Subcutaneous abdominal adipose tissue (tissue), 5 donors: Measurements from ENCODE around the gene KLHL18.

Experiments used
- H3K27ac ChIP-seq: one replicate; pipeline ENCODE4 v1.7.0; 2013; ENCODE audit warnings: low read depth, mild to moderate bottlenecking, inconsistent platforms, low read length, moderate library complexity
- H3K27me3 ChIP-seq, 5 donors: one replicate each; pipeline ENCODE4 v1.7.0; 2013; ENCODE audit warnings: low read length in 5 of 5, inconsistent platforms in 1 of 5; ENCODE audit not compliant: control insufficient read depth in 5 of 5, insufficient read depth in 4 of 5
- H3K36me3 ChIP-seq, 5 donors: one replicate each; pipeline ENCODE4 v1.7.0; 2013; ENCODE audit warnings: low read length in 5 of 5; ENCODE audit not compliant: control insufficient read depth in 5 of 5, insufficient read depth in 5 of 5
- H3K4me1 ChIP-seq, 5 donors: one replicate each; pipeline ENCODE4 v1.7.0; 2013; ENCODE audit warnings: low read length in 5 of 5, mild to moderate bottlenecking in 3 of 5, moderate library complexity in 1 of 5; ENCODE audit not compliant: control insufficient read depth in 5 of 5, insufficient read depth in 5 of 5
- H3K4me3 ChIP-seq, 5 donors: one replicate each; pipeline ENCODE4 v1.7.0; 2013; ENCODE audit warnings: low read length in 5 of 5, low read depth in 1 of 5
- H3K9ac ChIP-seq, 5 donors: one replicate each; pipeline ENCODE4 v1.7.0; 2013; ENCODE audit warnings: low read length in 5 of 5, mild to moderate bottlenecking in 4 of 5, moderate library complexity in 3 of 5
- H3K9me3 ChIP-seq, 5 donors: one replicate each; pipeline ENCODE4 v1.7.0; 2013; ENCODE audit warnings: low read length in 5 of 5; ENCODE audit not compliant: control insufficient read depth in 5 of 5
- donor health status: healthy.
- donor health status: healthy.
- donor health status: healthy.
- donor health status: healthy.
- donor health status: healthy.

Gene KLHL18

DNA sequence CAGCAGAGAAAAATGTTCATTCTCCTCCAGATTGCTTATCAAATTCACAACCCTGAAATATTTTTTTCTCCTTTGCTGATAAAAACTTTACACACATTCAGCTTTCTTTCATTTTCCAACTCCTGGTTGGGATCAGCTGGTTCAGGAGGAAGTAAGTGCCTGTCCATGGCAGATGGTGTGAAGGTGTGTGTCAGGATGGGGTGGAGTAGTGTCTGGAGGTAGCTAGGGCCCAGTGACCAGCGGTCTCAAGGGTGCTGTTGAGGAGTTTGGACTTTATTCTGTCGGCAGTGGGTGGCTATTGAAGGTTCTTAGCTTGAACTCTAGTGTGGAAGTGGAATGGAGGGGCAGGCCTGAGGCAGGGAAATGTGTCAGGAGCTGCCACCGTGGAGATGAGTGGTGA is 51.2 kb downstream of the KLHL18 start:
- Histone ChIP-seq H3K36me3 (peaks cover 10 to 85% (median 71%) of the 10 kb centered on the region in 5 donors), H3K27me3 (no peaks in the 10 kb centered on the region), H3K9ac (no peak overlapping the region), H3K4me3 (no peak overlapping the region), H3K27ac (no peak overlapping the region), H3K4me1 (no peaks in the 10 kb centered on the region), H3K9me3 (no peaks in the 10 kb centered on the region)

DNA sequence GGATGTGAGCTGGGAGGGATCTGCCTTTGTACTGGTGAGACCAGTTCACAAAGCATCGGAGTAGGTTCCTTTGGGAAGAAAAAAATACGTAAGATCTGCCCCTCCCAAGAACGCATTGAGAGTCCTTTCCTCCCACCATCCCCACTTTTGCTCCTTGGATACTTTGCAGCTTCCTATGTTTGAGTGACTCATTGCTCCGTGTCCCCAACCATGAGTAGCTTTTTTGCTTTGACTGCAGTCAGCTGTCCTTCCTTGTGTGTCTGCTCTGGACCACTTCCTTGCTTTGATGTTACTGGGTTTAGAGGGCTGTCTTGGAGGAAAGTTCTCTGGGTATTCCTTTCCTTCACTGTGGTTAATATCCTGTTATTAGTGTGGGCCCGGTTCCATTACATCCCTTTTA is 54.9 kb downstream of the KLHL18 start:
- H3K9ac ChIP-seq: no peak overlapping the region
- no peaks in the 10 kb centered on the region for H3K9me3 ChIP-seq
- H3K36me3 ChIP-seq: peaks cover 13 to 91% (median 79%) of the 10 kb centered on the region in 5 donors
- H3K4me1 ChIP-seq: no peaks in the 10 kb centered on the region
- H3K27me3 ChIP-seq: no peaks in the 10 kb centered on the region
- no peak overlapping the region for H3K4me3 ChIP-seq
- H3K27ac ChIP-seq: no peak overlapping the region

DNA sequence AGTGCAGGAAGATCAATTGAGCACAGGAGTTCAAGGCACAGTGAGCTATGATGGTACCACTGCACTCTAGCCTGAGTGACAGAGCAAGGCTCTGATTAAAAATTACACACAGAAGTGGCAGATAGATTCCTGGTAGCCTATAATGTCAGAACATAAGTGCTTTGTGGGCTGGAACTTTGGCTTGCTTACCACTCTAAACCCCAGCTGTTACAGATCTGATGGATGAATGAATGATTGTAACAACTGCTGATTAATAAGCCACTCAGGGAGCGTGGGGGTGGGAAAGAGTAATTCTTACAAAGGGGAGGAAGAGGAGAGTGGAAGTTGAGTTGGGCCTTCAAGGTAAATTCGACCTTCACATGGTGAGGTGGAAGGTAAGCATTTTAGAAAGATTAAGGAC is 57.2 kb downstream of the KLHL18 start:
- Histone ChIP-seq H3K9ac (no peak overlapping the region), H3K27ac (no peak overlapping the region), H3K4me1 (no peaks in the 10 kb centered on the region), H3K36me3 (peaks cover 15 to 91% (median 79%) of the 10 kb centered on the region in 5 donors), H3K27me3 (no peaks in the 10 kb centered on the region), H3K9me3 (no peaks in the 10 kb centered on the region), H3K4me3 (no peak overlapping the region)

- Histone ChIP-seq H3K27ac (no peak overlapping the region), H3K36me3 (peaks cover 13 to 90% (median 78%) of the 10 kb centered on the region in 5 donors), H3K9me3 (no peaks in the 10 kb centered on the region), H3K4me1 (peaks cover 0 to 5% (median 0%) of the 10 kb centered on the region in 5 donors), H3K4me3 (no peak overlapping the region), H3K9ac (no peak overlapping the region), H3K27me3 (no peaks in the 10 kb centered on the region)
Measured at GRCh38 chr3:47340866-47341265, 58.1 kb downstream of the KLHL18 start.

DNA sequence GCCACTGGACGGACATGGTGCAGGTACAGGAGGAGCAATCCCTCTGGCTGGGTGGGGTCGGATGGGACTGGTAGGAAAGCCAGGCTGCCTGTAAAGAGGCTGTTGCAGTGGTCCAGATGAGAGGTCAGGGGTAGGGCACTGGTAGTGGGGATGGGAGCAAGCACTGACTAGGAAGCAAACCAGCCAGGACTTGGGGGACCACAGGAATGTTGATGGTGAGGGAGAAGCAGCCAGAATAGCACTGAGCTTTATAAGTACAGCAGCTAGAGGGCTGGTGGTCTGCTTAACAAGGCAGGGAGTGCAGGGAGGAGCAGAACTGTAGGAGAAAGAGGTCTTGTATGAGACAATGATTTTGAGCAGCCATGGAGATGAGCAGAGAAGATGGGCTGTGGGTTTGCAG is 59.4 kb downstream of the KLHL18 start:
- H3K9me3 ChIP-seq: no peaks in the 10 kb centered on the region
- no peak overlapping the region for H3K4me3 ChIP-seq
- H3K4me1 ChIP-seq: peaks cover 0 to 12% (median 5%) of the 10 kb centered on the region in 5 donors
- no peaks in the 10 kb centered on the region for H3K27me3 ChIP-seq
- no peak overlapping the region for H3K27ac ChIP-seq
- no peak overlapping the region for H3K9ac ChIP-seq
- peaks cover 9 to 77% (median 65%) of the 10 kb centered on the region in 5 donors for H3K36me3 ChIP-seq

DNA sequence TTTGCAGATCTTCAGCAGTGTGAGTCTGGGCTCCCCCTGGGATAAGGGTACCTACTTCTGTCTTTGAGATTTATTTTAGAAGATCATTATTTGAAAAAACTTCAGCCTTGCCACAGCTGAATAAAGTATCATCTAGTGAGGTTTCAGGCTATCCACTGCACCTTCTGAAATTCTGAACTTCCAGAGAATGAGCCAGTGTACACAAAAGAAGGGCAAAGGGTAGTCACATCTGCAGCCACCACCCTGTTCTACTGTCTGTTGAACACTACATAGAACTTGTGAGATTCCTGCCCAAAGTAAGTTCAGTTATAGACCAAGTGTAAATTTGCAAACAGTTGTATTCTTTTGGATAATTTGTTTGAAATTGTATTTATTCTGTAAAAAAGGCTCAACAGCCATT is 60.1 kb downstream of the KLHL18 start:
- Histone ChIP-seq H3K9ac (no peak overlapping the region), H3K9me3 (no peaks in the 10 kb centered on the region), H3K36me3 (peaks cover 8 to 71% (median 58%) of the 10 kb centered on the region in 5 donors), H3K27me3 (no peaks in the 10 kb centered on the region), H3K27ac (no peak overlapping the region), H3K4me1 (peaks cover 0 to 17% (median 11%) of the 10 kb centered on the region in 5 donors), H3K4me3 (no peak overlapping the region)

DNA sequence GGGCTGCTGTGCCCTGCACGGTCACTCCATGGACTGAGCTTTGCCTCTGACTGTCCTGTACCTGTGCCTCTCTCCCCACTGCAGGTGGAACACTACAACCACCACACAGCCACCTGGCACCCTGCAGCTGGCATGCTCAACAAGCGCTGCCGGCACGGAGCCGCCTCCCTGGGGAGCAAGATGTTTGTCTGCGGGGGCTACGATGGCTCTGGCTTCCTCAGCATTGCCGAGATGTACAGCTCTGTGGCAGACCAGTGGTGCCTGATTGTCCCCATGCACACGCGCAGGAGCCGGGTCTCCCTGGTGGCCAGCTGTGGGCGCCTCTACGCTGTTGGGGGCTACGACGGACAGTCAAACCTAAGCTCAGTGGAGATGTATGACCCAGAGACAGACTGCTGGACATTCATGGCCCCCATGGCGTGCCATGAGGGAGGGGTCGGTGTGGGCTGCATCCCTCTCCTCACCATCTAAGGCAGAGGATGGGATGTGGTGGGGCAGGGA is 60.8 kb downstream of the KLHL18 start:
- Histone ChIP-seq H3K9ac (no peak overlapping the region), H3K4me1 (peaks cover 0 to 19% (median 13%) of the 10 kb centered on the region in 5 donors), H3K4me3 (no peak overlapping the region), H3K36me3 (peaks cover 8 to 66% (median 53%) of the 10 kb centered on the region in 5 donors), H3K27ac (no peak overlapping the region), H3K27me3 (no peaks in the 10 kb centered on the region), H3K9me3 (no peaks in the 10 kb centered on the region)

DNA sequence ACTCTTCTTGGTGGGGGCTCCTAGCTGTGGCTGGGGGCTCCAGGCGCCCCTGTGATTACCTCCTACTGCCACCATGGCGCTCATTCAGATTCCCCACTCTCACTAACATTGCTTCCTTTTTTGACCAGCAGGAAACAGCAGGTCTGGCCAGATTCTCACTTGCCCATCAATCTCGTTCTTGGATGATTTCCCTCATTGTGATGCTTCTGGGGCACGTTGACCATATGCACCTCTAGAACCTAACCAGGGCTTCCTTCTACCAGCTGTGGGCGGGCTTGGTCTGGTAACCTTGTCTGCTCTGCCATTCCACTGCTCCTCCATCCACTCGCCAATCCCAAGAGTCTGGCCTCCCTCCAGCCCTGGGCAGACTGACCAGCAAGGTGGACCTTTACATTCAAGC is 62.2 kb downstream of the KLHL18 start:
- Histone ChIP-seq H3K27me3 (no peaks in the 10 kb centered on the region), H3K9ac (no peak overlapping the region), H3K9me3 (no peaks in the 10 kb centered on the region), H3K4me1 (peaks cover 0 to 19% (median 13%) of the 10 kb centered on the region in 5 donors), H3K27ac (no peak overlapping the region), H3K36me3 (peaks cover 5 to 54% (median 43%) of the 10 kb centered on the region in 5 donors), H3K4me3 (no peak overlapping the region)

DNA sequence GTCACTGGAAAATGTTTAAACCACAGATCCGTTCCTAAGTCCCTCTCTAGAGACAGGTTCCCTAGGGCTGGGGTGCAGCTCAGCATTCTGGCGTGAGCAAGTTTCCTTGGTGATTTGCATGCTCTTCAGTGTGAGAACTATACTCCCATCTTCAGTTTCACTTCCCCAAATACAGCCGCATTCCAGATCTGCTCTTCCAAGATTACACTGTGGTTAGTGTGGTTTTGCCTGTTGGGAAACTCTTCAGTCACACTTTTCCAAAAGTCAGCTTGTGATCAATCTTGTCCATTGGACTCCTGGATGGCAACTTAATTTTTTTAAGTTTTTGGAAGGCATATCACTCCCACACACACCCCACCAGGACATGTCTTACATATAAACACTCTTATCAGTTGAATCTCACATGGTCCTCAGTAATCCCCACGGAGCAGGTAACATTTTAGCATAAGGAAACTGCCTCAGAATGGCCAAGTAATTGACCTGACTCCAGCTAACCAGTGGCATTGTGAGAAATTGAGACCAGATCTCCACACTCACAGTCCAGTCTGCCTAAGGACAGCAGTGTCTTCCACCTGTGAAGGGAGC is 64.6 kb downstream of the KLHL18 start:
- no peak overlapping the region for H3K27ac ChIP-seq
- H3K27me3 ChIP-seq: no peaks in the 10 kb centered on the region
- no peak overlapping the region for H3K9ac ChIP-seq
- H3K36me3 ChIP-seq: peaks cover 5 to 35% (median 29%) of the 10 kb centered on the region in 5 donors
- no peaks in the 10 kb centered on the region for H3K9me3 ChIP-seq
- peaks cover 0 to 19% (median 13%) of the 10 kb centered on the region in 5 donors for H3K4me1 ChIP-seq
- no peak overlapping the region for H3K4me3 ChIP-seq

DNA sequence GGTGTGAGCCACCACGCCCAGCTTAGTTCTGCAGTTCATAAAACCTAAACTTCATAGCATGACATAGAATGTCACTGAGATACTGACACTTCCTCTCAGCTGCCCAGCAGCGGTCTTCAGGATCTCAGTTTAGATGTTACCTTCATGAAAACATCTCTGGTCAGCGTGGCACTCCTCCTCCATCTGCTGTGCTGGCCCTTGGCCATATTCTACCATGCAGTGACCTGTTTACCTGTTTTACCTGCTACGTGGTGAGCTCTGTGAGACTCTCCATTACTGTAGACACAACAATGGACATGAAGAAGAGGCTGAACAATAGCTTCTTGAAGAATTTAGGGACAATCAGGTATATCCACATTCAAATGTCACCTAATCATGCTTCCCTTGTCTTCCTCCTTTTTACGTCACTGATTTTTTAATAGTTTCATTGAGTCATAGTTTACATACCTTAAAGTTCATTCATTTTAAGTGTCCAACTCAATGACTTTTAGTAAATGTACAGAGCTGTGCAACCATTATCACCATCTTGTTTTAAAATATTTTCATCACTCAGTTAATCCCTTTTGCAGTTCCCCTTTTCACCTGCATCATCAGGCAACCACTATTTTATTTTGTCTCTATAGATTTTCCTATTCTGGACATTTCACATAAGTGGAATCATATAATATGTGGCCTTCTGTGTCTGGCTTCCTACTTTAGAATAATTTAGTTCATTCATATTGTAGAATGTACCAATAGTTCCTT is 65.8 kb downstream of the KLHL18 start:
- Histone ChIP-seq H3K36me3 (peaks cover 0 to 23% (median 21%) of the 10 kb centered on the region in 5 donors), H3K4me3 (no peak overlapping the region), H3K4me1 (peaks cover 0 to 19% (median 13%) of the 10 kb centered on the region in 5 donors), H3K27ac (no peak overlapping the region), H3K27me3 (no peaks in the 10 kb centered on the region), H3K9ac (no peak overlapping the region), H3K9me3 (no peaks in the 10 kb centered on the region)
